ENCODE measurements around the gene WASHC2C. TPM values are rescaled to one million over a fixed set of nuclear protein-coding genes. Genes with fewer than 3 reads are reported as not detected.
A peak's percentile ranks its signal among the peaks of the same experiment; 100 is the strongest.
"Not testable (repeated sequence)": the region's sequence is repeated elsewhere in the genome, so short reads cannot be mapped to it uniquely, and the experiment has no call there.

Gene WASHC2C
- total RNA-seq, 6 experiments from 2014 or later, result 10.0 to 25.5 (median 23.1) TPM

DNA sequence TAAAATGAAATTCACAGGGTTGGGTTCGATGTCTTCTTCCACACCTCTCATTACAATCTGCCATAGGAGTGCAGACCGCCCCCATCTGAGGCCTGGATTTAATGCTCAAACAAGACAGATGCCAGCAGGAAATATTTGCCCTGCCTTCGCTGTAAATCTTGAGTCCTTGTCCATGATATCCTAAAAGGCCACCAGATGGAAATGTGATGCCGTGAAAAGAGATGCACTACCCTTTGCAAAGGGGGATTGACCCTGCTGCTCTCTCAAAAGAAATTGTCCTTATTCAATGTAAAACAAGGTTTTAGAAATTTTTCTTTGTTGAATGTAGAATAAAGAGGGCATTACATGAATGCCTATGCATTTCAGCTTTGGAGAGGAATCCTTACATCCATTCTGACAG, 82.8 kb downstream of the WASHC2C start:
- no peaks in the 10 kb centered on the region for H3K4me1 ChIP-seq
- 85% methylated on average over 4 of the region's 4 CpGs for WGBS (ENCODE audit: insufficient coverage, low coverage, low lambda C conversion rate, missing lambda C conversion rate)
- no peaks in the 10 kb centered on the region for H3K27me3 ChIP-seq
- no peak overlapping the region for H3K4me3 ChIP-seq
- intact Hi-C loops (cut with DNase I), result no loop called here
- ATAC-seq (no peak), DNase-seq (no peak)
- TF ChIP-seq POLR2A (IDR thresholded peaks at IDR 0.05), result no peak
- TF ChIP-seq, protein P1, sequence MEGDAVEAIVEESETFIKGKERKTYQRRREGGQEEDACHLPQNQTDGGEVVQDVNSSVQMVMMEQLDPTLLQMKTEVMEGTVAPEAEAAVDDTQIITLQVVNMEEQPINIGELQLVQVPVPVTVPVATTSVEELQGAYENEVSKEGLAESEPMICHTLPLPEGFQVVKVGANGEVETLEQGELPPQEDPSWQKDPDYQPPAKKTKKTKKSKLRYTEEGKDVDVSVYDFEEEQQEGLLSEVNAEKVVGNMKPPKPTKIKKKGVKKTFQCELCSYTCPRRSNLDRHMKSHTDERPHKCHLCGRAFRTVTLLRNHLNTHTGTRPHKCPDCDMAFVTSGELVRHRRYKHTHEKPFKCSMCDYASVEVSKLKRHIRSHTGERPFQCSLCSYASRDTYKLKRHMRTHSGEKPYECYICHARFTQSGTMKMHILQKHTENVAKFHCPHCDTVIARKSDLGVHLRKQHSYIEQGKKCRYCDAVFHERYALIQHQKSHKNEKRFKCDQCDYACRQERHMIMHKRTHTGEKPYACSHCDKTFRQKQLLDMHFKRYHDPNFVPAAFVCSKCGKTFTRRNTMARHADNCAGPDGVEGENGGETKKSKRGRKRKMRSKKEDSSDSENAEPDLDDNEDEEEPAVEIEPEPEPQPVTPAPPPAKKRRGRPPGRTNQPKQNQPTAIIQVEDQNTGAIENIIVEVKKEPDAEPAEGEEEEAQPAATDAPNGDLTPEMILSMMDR (IDR thresholded peaks at IDR 0.05), result no peak
- H3K36me3 ChIP-seq, result no peaks in the 10 kb centered on the region
- no peaks in the 10 kb centered on the region for H3K9me3 ChIP-seq
- no peak overlapping the region for H3K27ac ChIP-seq

DNA sequence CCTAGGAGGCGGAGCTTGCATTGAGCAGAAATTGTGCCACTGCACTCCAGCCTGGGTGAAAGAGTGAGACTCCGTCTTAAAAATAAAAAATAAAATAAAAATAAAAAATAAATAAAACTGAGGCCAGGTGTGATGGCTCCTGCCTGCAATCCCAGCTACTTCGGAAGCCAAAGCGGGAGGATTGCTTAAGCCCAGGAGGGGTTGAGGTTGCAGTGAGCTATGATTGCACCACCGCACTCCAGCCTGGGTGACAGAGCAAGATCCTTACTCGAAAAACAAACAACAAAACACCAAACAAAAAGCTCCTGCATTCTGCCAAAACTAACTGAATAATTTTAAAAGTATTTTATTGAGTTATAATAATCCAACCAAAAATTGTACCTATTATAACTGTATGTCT, 84.0 kb downstream of the WASHC2C start:
- peak; percentile 78 to 94 (median 82) for ATAC-seq
- Histone ChIP-seq H3K4me1 (no peaks in the 10 kb centered on the region), H3K9me3 (no peaks in the 10 kb centered on the region), H3K36me3 (no peaks in the 10 kb centered on the region), H3K27me3 (no peaks in the 10 kb centered on the region), H3K27ac (no peak overlapping the region), H3K4me3 (no peak overlapping the region)
- intact Hi-C loops (cut with DNase I), result no loop called here
- DNase-seq, result peak; percentile 27 to 68 (median 64)
- no peak for TF ChIP-seq POLR2A (IDR thresholded peaks at IDR 0.05)
- TF ChIP-seq, protein P1 (IDR thresholded peaks at IDR 0.05), result no peak
- 39% methylated on average over 6 of the region's 6 CpGs for WGBS (ENCODE audit: insufficient coverage, low coverage, low lambda C conversion rate, missing lambda C conversion rate)

DNA sequence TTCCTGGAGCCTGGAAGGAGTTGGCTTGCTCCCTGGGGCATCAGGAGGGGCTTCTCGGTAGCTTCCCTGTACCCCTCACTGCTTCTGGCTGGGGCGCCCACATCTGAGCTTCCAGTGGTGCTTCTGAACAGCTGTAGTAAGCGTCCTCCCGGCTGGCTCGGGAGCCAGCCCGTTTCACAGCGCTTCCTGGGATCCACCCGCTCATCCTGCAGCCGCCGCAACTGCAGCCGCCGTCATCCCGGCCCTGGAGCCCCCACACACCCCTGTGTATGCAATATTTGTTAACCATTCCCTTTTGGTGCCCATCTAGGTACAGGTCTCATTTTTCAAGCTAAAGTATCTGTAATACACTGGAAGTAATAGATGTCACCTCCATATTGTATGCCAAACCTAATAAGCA, 85.9 kb downstream of the WASHC2C start:
- H3K36me3 ChIP-seq; H3K4me1 ChIP-seq; ATAC-seq; H3K9me3 ChIP-seq; H3K27me3 ChIP-seq; H3K27ac ChIP-seq; H3K4me3 ChIP-seq; DNase-seq; intact Hi-C loops (cut with DNase I): not testable (repeated sequence)
- WGBS (ENCODE audit: insufficient coverage, low coverage, low lambda C conversion rate, missing lambda C conversion rate), result 18% methylated on average over 3 of the region's 13 CpGs

DNA sequence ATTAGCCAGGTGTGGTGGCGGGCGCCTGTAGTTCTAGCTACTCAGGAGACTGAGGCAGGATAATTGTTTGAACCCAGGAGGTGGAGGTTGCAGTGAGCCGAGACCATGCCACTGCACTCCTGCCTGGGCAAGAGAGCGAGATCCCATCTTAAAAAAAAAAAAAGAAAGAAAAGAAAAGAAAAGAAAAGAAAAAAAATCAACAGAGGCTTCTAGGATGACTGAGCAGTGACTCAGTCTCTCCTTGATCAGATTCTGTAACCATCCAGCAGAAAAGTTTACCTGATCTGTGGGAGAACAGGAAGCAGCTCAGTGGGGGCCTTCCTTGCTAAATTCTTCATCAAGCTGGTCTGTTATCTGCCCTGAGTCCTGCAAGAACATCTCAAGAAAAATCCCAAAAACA, 87.1 kb downstream of the WASHC2C start:
- intact Hi-C loops (cut with DNase I); H3K36me3 ChIP-seq; H3K27me3 ChIP-seq; H3K4me3 ChIP-seq; ATAC-seq; DNase-seq; H3K4me1 ChIP-seq; H3K9me3 ChIP-seq; H3K27ac ChIP-seq: not testable (repeated sequence)
- 100% methylated on average over 2 of the region's 4 CpGs for WGBS (ENCODE audit: insufficient coverage, low coverage, low lambda C conversion rate, missing lambda C conversion rate)

DNA sequence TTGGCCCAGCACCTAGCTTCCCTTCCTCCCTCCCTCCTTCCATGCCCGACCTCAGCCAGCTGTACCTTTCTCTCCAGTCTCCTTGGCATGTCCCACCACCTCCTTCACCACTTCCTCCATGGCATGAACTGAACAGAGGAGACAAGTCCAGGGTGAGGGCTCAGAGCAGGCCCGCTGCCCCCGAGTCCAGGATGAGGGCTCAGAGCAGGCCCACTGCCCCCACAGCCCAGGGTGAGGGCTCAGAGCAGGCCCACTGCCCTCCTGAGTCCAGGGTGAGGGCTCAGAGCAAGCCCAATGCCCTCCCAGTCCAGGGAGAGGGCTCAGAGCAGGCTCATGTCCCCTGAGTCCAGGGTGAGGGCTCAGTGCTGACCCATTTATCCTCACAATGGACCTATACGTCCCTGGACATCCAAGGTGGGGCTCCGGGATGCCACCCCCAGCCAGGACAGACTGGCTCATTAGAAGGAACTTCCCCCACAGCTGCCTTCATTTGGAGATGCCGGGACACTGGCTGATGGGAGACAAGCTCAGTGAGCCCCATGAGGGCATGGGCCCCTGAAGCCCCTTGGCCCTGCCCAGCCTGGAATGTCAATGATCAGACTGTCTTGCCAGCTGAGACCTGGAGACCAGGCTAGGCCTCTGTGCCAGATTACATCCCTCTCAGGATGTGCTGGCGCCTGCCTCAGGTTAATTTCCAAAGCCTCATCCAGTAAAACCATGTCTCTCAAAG, 90.2 kb downstream of the WASHC2C start:
- Histone ChIP-seq H3K27me3 (no peaks in the 10 kb centered on the region), H3K4me1 (no peaks in the 10 kb centered on the region), H3K9me3 (no peaks in the 10 kb centered on the region), H3K4me3 (no peak overlapping the region), H3K27ac (no peak overlapping the region), H3K36me3 (no peaks in the 10 kb centered on the region)
- intact Hi-C loops (cut with DNase I), result no loop called here
- 73% methylated on average over 2 of the region's 7 CpGs for WGBS (ENCODE audit: insufficient coverage, low coverage, low lambda C conversion rate, missing lambda C conversion rate)
- no peak for DNase-seq
- no peak for TF ChIP-seq POLR2A (IDR thresholded peaks at IDR 0.05)
- TF ChIP-seq, protein P1 (IDR thresholded peaks at IDR 0.05), result no peak
- ATAC-seq, result no peak
